NCI-H526 treated with DMSO at 0.1 percent for 48 hours (cell line): ENCODE results near the gene COL10A1.

Experiments used
- DNase-seq: peaks from one replicate; lab custom pipeline; 2025; lab: John Stamatoyannopoulos, UW

COL10A1 gene

DNA sequence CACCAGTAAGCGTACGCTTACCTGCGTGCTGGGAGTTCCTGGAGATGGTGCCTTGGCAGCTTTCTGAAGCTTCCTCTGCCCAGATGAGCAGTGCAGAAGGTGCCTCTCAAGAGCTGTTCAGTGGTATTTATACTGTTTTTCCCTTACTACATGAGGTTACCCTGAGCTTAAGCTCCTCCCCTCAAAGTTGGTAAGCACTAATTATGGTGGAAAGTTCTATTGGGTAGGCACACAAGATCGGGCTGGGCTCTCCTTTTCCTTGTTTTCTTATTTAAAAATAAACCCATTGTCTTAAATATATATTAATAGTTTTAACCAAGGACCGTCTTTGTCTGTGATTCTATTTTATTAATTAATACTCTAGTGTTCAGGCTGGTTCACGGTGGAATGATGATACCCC is at the start of gene COL10A1:
Gene COL10A1 (minus strand): TSS at position 101 of the 400 bp plus-strand sequence. CDS start 640 bp downstream, outside the sequence.
- no peak for DNase-seq

DNA sequence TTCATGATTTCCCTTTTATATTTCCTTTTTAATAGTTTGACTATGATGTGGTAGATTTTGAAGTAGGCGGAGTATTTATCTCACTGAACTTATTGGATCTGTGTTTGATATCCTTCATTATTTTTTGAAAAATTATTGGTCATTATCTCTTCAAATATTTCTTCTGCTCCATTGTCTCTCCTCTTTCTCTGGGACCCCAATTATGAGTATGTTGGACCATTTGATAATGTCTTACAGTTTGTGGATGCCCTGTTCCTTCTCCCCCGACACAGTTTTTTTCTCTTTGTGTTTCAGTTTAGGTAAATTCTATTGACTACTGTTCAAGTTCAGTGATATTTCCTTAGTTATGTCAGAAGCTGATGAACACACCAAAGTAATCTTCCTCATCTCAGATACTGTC is 49.4 kb upstream of the COL10A1 start:
- no peak for DNase-seq

DNA sequence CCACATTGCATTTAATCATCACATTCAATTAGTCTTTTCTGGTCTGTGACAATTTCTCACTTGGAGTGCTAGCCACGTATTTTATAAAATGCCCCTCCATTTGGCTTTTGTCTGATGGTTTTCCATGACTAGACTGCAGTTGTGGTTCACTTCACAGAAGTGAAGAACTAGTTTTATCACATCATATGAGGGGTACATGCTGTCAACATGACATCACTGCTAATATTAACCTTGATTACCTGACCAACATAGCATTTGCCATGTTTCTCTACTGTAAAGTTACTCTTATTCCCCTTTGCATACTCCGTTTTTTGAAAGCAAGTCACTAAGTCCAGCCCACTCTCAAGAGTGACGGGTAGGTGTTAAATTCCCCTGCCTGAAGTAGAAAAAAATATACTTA is 48.0 kb upstream of the COL10A1 start:
- DNase-seq = no peak

DNA sequence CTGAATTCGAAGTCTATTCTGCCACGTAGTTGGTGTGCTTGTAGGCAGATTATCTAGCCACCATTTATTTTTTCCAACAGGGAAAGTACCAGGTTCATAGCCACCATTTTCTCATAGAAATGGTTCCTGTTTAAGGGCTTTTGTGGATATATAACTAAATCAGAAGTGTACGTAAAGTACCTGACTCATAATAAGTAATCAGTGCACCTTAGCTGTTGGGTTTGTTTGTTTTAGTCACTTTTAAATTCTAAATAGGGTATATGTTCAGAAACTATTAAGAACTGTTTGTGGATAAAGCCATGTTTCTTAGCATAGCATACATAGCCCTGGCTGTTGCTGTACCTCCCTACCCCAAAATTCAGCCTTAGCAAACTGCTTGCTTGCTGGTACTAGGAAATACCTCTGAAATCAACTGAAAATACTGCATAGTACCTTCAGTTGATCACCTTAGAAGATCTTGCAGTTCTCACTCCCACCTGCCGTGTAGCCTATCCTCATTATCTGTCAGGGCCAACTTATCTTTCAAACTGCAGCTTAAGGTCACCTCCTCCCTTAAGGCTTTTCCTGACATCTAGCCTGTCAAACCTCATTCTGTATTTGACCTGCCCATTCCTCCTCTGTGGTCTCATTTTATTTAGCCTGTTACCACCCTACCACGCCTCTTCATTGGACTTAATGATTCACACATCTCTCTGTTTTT is 44.6 kb upstream of the COL10A1 start:
- no peak for DNase-seq

DNA sequence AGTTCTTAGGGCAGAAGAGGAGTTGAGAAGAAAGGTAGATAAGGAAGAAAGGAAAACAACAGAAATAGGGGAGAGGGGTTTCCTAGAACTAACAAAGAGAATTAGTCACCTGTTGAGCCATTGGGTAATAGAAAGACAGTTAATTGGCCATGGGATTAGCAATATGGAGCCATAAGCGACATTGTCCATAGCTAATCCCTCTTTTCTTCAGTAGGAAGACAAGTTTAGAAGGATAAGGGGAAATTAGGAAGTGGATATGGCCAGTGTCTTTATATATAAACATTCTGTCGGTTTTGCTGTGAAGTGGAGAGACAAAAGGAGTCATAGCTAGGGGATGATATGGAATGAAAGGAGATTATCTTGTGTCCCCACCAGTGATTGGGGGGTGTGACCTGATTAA is 43.9 kb upstream of the COL10A1 start:
- no peak for DNase-seq

DNA sequence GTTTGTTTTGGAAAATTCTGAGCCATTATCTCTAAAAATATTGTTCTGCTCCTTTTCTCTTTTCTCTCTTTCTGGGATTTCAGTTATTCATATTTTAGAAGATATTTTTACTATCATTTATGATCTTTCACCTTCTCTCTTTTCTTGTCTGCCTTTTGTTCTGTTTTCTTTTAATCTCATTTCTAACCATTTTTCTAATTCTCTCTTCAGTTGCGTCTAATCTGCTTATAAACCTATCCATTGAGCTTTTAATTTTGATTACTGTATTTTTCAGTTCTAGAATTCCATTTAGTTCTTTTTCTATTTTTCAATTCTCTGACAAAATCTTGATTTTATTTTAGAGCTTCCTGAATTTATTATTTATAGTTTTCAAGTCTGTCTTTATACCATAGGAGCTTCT is 42.2 kb upstream of the COL10A1 start:
- no peak for DNase-seq

DNA sequence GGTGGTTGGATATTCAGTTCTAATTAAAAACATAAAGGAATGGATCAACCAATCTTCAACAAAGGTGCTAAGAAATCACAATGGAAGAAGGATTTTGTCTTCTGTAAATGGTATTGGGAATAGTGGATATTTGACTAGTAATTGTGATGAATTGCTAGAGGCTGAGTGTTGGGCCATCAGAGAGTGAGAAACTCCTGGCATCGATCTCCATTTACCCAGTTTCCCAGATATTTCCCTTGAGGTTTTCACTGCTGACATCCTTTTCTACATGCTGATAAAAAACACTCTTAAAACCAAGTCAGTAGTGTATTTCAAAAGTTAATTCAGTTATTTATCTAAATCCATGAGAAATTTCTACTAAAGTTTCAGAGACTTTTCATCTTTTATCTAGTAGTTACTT is 40.4 kb upstream of the COL10A1 start:
- DNase-seq = no peak

DNA sequence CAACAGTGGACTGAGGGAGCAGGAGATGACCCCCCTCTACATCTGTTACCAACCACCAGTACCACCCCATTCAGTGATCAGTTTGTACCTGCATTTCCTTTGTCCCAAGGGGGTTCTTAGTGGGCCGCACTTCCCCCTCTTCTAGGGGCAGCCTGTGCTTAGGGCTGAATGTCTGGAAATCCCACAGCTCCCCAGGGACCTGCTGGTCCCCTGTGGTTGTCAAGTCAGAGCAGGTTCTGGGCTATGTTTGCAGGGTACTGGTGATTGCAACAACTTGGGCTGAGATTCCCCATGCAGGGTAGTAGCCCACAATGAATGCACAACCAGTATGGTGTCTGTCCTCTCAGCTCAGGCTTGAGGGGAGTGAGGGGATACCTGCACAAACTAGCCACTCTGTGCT is 39.7 kb upstream of the COL10A1 start:
- no peak for DNase-seq

DNA sequence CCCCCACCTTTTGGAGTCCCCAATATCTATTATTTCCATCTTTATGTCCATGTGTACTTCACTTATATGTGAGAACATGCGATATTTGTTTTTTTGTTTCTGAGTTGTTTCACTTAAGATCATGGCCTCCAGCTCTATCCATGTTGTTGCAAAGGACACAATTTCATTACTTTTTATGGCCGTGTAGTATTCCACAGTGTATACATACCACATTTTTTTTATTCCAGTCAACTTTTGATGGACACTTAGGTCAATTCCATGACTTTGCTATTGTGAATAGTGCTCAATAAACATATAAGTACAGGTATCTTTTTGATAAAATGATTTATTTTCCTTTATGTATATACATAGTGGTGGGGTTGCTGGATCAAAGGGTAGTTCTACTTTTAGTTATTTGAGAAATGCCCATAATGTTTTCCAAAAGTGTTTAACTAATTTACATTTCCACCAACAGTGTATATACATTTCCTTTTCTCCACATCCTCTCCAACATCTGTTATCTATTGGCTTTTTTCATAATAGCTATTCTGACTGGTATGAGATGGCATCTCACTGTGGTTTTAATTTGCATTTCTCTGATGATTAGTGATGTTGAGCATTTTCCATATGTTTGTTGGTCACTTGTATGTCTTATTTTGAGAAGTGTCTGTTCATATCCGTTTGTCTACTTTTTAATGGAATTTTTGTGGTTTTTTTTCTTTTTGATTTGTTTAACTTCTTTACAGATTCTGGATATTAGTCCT is 34.0 kb upstream of the COL10A1 start:
- DNase-seq = no peak

DNA sequence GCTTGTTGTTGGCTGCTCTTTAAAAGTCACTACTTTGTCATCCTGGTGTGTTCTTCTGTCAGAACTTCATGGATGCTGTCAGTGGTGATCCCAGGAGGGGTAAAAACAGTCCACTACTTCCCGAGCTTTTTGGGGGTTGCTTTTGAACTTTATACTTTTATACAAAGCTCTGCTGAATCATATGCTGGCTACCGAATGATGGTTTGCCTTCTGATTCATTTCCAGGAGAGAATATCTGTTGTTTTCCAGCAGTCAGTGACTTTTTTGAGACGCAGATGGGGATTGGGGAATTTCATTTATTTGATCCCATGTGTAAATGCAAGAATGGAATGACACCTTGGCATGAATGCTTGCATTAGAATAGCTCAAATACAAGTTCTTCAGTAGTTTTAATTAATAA is 32.7 kb upstream of the COL10A1 start:
- no peak for DNase-seq

DNA sequence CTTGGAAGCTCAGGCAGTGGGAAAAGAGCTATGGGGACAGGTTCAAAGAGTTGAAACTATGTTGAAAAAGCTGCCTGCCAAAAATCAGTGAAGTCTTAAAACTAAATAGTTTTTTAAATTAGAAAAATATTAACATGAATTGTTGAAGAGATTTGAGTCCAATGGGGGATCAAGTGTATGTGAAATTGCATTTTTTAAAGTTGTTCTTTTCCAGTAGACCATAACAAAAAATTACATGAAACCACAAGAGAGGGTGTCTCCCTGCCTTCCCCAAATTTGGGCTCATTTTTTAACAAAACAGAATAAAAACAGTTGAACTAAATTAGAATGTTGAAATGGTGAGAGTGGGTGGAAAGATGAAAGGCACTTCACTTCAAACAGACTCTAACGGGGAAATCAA is 31.5 kb upstream of the COL10A1 start:
- DNase-seq = no peak

DNA sequence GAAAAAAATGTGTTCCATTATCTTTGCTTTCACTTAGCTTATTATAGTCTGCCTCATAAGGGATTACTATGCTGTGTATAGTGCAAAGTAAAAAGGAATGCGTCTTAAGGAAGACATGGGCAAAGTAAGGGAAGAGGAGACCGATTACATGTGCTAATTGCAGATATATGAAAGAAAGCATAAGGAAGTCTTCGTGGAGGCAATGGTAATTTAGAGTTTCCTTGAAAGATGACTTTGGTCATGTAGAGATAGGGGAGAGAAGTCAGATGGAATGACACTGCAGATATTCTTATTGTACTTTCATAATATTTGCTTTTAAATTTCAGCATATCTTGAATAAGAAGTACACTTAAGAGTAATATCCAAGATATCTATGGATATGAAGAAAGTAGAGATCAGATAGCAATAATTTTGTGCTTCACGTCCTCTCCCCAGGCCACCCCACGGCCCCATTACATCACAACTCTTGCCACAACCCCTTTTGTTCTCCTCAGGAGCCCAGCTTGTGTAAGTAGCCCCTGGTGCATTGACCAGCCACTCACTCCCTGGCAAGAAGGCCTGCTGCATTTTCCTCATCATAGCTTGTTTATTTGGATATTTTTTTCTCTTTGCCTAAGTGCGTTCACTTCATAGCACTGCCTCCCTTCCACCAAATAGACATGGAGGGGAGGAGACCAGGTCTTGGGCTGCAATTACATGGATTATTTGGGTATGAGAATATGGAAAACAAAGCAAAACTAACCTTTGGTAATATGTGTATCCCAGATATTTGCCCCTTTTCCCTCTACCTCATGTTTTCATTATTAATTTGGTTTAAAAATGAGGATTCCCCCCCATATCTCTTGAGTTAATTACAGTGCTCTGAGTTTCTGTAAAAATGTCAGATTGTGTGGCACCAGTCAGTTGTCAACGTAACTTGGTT is 30.7 kb upstream of the COL10A1 start:
- no peak for DNase-seq

DNA sequence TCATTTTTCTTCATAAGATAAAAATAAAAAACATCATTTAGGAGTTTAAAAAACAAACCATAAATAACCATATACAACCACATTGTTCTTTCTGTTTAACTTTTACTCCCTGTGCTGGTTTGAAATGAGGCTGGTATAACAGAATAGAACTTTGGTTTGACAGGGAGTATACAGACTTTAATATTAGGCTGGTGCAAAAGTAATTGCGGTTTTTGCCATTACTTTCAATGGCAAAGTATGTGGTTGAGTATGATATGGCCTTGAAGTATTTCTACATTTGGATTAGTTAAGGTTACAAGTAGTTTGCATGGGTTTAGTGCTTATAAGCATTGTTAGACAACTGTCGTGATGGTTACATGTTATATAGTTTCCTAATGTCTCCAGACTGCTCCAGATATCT is 29.0 kb upstream of the COL10A1 start:
- no peak for DNase-seq

DNA sequence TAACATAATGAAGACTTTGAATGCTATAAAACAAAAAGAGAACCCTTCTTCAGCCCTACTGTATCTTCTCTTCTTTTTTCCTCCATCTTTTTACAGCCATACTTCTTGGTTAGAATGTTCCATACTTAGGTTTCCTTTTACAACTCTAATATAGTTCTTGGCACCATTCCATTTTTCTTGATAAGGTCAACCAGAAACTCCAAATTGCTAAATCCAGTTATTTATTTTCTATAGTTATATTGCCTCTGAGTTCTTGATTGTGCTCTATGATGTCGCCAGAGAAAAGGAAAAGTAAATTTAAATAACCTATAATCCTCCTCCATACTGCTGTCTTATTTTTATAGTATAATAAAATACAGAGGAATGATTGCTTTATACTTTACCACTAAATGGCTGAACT is 26.7 kb upstream of the COL10A1 start:
- no peak for DNase-seq

DNA sequence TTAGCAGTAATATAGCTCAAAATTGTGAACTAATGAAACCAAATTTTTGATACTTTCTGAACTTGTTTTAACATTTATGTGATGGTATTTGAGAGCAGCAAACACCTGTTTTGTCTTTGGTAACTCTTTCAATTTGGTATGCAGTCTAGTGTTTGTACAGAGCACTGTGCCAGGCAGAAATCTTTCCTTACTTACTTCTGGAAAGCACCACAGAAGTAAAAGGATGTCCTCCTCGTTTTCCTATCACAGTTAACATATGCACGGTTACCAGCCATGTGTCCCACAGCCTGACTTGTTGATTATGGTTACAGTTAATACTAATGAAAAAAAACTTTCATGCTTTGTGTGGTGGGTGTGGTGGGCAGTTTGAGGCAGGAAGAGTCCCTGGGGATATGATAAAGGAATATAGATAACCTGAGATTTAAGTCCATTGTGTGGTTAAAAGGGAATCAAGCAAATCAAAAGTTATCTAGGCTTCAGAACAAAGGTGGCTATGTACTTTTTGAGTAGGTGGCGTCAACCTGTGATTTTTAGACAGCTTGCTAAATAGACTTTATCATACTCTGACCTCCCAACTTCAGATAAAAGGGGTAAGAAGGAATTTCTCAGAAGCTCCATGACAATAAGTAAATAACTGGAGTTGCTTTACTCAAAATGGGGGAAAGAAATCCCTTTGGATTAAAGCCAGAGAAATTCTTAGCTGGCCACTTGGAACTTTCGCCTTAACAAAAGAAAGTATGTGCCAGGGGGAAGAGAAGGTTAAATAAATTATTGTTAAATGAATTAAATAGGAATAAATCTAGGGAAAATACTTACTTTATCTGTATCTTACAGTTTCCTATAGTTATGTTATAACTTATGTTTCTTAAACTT is 20.1 kb upstream of the COL10A1 start:
- no peak for DNase-seq

DNA sequence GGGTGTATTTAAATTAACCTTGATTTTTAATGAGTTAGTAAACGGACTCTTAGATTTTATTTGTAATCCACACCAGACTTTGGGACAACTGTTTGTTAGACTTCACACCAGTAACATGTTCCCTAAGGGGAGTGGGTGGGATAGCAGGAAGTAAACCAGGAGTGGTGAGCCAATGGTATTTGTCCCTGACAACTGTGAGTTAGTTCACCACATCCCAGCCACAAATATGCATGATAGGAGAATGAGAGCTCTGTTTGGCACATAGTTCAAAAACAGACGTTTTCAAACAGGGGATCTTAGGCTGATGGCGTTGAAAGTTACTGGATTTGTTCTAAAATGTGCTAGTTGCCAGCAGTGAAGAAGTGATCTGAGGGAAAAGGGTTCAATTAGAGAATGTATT is 18.7 kb upstream of the COL10A1 start:
- no peak for DNase-seq

DNA sequence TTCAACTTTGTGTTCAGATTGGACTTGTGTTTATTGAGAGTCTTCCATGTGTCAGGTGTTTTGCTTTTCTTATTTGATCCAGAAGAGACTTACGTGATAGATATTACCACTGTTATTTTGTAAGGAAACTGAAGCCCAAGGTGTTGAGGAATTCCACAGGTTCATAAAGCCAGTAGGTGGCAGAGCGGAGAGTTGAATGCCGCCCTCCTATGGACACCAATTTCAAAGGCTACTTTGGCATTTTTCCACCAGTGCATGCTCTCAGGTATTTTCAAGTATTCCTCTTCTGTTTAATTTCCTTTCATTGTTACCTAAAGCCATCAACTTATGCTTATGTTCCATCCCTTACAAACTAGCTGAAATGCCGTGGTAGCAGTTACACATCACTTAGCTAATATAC is 14.0 kb upstream of the COL10A1 start:
- DNase-seq = no peak

DNA sequence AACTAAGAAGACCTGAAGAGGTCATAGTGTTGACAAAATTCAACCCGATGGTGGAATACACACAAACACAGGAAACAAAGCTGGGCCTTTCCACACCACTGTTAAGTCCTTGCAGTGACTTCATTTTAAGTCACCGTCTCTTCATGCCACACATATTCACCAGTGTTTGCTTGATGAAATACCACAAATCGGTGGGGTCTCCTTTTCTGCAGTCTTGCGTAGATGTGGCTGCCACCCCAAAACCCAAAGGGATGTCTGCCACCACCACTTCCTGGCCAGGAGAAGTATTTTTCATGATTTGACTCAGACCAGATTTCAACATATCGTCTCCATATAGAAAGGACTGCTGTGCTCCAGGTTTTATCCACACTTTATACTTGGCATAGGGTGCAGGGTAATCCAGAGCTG is 11.0 kb upstream of the COL10A1 start:
- DNase-seq = no peak

DNA sequence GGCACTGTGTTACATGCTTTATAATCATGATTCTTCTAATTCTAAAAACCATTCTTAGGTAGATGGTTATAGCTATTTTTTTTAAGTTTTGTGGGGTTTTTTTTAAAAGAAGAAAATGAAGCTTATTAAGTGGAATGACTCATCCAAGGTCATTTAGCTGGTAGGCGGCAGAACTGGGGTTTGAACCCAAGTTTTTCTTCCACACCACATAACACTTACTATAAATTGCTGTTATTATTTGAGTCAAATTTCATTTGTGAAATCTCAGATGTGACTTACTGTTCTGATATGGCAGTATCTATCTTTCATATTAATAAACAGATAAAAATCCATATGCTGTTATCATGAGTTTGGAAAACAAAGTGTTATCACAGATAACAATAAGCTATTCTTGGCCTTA is 10.4 kb upstream of the COL10A1 start:
- DNase-seq = no peak

DNA sequence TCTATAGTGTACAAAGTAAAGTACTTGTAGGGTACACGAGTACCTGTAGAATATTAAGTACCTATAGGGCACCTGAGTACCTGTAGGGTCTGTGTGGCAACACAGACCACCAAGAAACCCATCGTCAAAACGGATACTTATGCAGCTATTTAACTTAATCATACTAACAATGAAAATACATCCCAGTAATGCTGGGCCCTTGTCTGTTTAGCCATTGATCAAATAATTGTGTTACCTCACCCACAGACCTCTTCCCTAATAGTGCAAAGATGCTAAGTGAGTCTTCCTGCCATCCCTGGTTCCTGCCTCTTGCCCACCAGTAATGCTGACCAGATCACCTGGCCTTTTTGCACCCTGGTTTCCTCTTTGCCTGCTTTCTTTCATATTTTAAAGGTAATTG is 7.5 kb upstream of the COL10A1 start:
- no peak for DNase-seq

DNA sequence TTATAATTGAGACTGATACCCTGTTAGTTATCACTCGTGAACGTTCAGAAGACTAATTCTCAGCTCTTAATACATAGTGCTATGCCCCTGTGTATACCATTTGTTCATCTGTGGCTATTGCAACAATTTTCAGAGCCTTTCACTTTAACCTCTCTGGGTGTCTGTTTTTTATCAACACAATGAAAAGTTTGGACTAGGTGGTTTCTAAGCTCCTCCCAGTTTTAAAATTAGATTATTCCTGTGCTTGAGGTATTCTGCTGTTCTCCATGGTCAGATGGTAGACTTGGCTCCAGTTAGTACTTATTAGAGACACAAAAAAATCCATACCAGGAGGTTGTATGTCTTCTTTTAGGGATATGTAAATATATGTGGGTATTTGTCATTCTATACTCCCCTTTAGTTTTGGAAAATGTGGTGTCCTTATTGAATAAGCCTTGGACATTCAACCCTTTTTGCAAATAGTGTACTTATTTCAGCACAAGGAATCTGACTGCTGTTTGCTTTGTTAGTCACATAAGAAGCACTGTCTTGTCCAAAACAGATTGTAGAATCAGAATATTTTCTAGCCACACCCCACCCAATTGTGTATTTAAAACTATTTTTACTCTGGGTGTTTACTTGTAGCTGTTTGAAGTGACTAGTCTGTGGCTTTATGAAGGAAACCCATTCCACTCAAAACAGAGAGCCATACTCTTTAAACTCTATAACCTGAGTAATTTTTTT is 2.0 kb upstream of the COL10A1 start:
- no peak for DNase-seq
